SK-N-SH (cell line): ENCODE measurements around the gene WHRN.

Source experiments
- CTCF ChIP-seq: fragments of 200-600 bp; sonication (generic); IDR thresholded peaks from 2 replicates; pipeline ENCODE4 v1.6.1; 2017; ENCODE audit warnings: antibody characterized with exemption, mild to moderate bottlenecking, moderate library complexity
- FOSL2 ChIP-seq: IDR thresholded peaks from 2 replicates; pipeline ENCODE4 v1.4.0; 2012; ENCODE audit warnings: low read depth, mild to moderate bottlenecking, moderate library complexity, borderline replicate concordance
- JUND ChIP-seq: IDR thresholded peaks from 2 replicates; pipeline ENCODE4 v1.4.0; 2012
- NFIC ChIP-seq: IDR thresholded peaks from 2 replicates; pipeline ENCODE4 v1.4.0; 2012; ENCODE audit warnings: borderline replicate concordance
- POLR2AphosphoS5 ChIP-seq: IDR thresholded peaks from 2 replicates; pipeline ENCODE4 v1.6.1; 2012; ENCODE audit warnings: low read depth, low read length
- RAD21 ChIP-seq: IDR thresholded peaks from 2 replicates; pipeline ENCODE4 v1.6.1; 2012; ENCODE audit warnings: mild to moderate bottlenecking, low read length
- RFX5 ChIP-seq: IDR thresholded peaks from 2 replicates; pipeline ENCODE4 v1.6.1; 2012; ENCODE audit warnings: mild to moderate bottlenecking, improper control_type of control experiment, low read length
- SMC3 ChIP-seq: IDR thresholded peaks from 2 replicates; pipeline ENCODE4 v1.6.1; 2012; ENCODE audit warnings: low read depth, low read length, improper control_type of control experiment
- TCF12 ChIP-seq: IDR thresholded peaks from 2 replicates; pipeline ENCODE4 v1.4.0; 2012
- USF2 ChIP-seq: fragments of 150-350 bp; IDR thresholded peaks from 2 replicates; pipeline ENCODE4 v1.6.1; 2017; ENCODE audit warnings: antibody characterized with exemption, low read length, low read depth, borderline replicate concordance
- TF ChIP-seq, protein P1 (sequence below): fragments of 150-350 bp; IDR thresholded peaks from 2 replicates; pipeline ENCODE4 v1.6.1; 2016; ENCODE audit warnings: mild to moderate bottlenecking, low read depth, low read length

GRCh38 chr9:114472765-114473446, 32.4 kb downstream of the WHRN start:
- TF ChIP-seq RFX5 (no peak), SMC3 (no peak), TCF12 (no peak), CTCF (no peak), POLR2AphosphoS5 (no peak), FOSL2 (no peak), USF2 (no peak), NFIC (no peak), JUND (no peak), RAD21 (no peak)
- TF ChIP-seq, protein P1, sequence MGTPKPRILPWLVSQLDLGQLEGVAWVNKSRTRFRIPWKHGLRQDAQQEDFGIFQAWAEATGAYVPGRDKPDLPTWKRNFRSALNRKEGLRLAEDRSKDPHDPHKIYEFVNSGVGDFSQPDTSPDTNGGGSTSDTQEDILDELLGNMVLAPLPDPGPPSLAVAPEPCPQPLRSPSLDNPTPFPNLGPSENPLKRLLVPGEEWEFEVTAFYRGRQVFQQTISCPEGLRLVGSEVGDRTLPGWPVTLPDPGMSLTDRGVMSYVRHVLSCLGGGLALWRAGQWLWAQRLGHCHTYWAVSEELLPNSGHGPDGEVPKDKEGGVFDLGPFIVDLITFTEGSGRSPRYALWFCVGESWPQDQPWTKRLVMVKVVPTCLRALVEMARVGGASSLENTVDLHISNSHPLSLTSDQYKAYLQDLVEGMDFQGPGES, result no peak
